ENCODE results near the gene CAMK1. TPM values are rescaled to one million over a fixed set of nuclear protein-coding genes. Genes with fewer than 3 reads are reported as not detected.

CAMK1 gene
- total RNA-seq, 1 experiment from 2014 or later, result 2.0 TPM

DNA sequence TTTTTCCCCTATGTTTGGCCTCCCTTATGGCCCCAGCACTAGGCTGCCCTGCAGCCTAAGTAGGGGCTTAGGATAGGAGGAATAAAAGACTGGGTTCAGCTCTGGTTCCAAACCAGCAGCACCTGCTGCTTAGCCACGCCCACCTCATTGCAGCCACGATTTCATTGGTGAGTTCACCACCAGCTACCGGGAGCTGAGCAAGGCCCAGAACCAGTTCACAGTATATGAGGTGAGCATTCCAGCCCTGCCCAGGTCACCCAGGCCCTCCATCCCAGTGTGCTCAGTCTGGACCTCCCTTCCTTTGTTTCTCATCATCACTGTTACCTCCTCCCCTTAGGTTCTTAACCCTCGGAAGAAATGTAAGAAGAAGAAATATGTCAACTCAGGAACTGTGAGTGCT, 54.6 kb downstream of the CAMK1 start:
- Histone ChIP-seq H3F3A (ENCODE audit: insufficient read depth, low read depth) (no peaks in the 10 kb centered on the region), H3K79me2 (ENCODE audit: low read depth) (no peaks in the 10 kb centered on the region), H3K9me3 (ENCODE audit: insufficient read depth, low read depth) (no peaks in the 10 kb centered on the region), H3K4me1 (replicated peaks; ENCODE audit: insufficient read depth) (no peaks in the 10 kb centered on the region), H4K20me1 (ENCODE audit: insufficient read depth) (no peaks in the 10 kb centered on the region), H3K36me3 (ENCODE audit: low read depth) (no peaks in the 10 kb centered on the region), H3K9me2 (ENCODE audit: insufficient read depth) (no peaks in the 10 kb centered on the region), H3K27me3 (ENCODE audit: insufficient read depth, low read depth) (peaks cover 55% of the 10 kb centered on the region), H2AFZ (no peak overlapping the region), H3K4me2 (no peak overlapping the region), H3K27ac (no peak overlapping the region), H3K4me3 (no peak overlapping the region)
- no peak for DNase-seq
- intact Hi-C loops (cut with micrococcal nuclease; ENCODE audit: unreplicated experiment), result loop anchor here (10.0 kb wide), 2 partner anchors 230 to 1020 kb away; no protein-coding TSS in a partner anchor
- ChIA-PET CTCF (interaction anchor here (0.5 to 1.0 kb wide), 2 partner anchors 11 to 15 kb away, joined by 3 to 4 read pairs; no protein-coding TSS in a partner anchor), POLR2A (ENCODE audit: unreplicated experiment) (no interaction called here)
- TF ChIP-seq EZH2 (IDR thresholded peaks at IDR 0.05; ENCODE audit: low read depth), result no peak
- TF ChIP-seq, protein P1, sequence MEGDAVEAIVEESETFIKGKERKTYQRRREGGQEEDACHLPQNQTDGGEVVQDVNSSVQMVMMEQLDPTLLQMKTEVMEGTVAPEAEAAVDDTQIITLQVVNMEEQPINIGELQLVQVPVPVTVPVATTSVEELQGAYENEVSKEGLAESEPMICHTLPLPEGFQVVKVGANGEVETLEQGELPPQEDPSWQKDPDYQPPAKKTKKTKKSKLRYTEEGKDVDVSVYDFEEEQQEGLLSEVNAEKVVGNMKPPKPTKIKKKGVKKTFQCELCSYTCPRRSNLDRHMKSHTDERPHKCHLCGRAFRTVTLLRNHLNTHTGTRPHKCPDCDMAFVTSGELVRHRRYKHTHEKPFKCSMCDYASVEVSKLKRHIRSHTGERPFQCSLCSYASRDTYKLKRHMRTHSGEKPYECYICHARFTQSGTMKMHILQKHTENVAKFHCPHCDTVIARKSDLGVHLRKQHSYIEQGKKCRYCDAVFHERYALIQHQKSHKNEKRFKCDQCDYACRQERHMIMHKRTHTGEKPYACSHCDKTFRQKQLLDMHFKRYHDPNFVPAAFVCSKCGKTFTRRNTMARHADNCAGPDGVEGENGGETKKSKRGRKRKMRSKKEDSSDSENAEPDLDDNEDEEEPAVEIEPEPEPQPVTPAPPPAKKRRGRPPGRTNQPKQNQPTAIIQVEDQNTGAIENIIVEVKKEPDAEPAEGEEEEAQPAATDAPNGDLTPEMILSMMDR (conservative IDR thresholded peaks at IDR 0.05), result no peak
- BruUV-seq (replicated peaks), result no TSS peak

DNA sequence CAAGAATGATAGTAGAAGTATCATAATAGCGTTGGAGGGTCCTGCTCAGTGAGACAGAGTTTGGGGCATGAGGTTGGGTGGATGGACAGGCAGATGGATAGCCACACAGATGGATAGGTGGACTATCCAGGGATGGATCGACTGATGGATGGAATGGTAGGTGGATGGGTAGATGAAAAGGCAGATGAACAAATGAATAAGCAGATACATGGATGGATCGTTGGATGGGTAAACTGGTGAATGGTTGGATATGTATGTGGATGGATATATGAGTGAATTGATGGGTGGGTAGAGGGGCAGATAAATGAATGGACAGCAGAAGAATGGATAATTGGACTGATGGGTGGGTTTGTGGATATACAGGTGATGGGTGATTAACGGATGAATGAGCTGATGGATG, 56.6 kb downstream of the CAMK1 start:
- Histone ChIP-seq H3K36me3 (ENCODE audit: low read depth) (no peaks in the 10 kb centered on the region), H4K20me1 (ENCODE audit: insufficient read depth) (no peaks in the 10 kb centered on the region), H3F3A (ENCODE audit: insufficient read depth, low read depth) (no peaks in the 10 kb centered on the region), H3K9me2 (ENCODE audit: insufficient read depth) (no peaks in the 10 kb centered on the region), H2AFZ (no peak overlapping the region), H3K79me2 (ENCODE audit: low read depth) (no peaks in the 10 kb centered on the region), H3K4me1 (replicated peaks; ENCODE audit: insufficient read depth) (no peaks in the 10 kb centered on the region), H3K27me3 (ENCODE audit: insufficient read depth, low read depth) (peaks cover 49% of the 10 kb centered on the region), H3K4me2 (no peak overlapping the region), H3K4me3 (no peak overlapping the region), H3K27ac (no peak overlapping the region), H3K9me3 (ENCODE audit: insufficient read depth, low read depth) (no peaks in the 10 kb centered on the region)
- no TSS peak for BruUV-seq (replicated peaks)
- intact Hi-C loops (cut with micrococcal nuclease; ENCODE audit: unreplicated experiment), result loop anchor here (10.0 kb wide), 2 partner anchors 232 to 1022 kb away; no protein-coding TSS in a partner anchor
- no peak for DNase-seq
- POLR2A ChIA-PET (ENCODE audit: unreplicated experiment), result no interaction called here
- CTCF ChIA-PET, result no interaction called here
- TF ChIP-seq, protein P1 (conservative IDR thresholded peaks at IDR 0.05), result no peak
- no peak for TF ChIP-seq EZH2 (IDR thresholded peaks at IDR 0.05; ENCODE audit: low read depth)

DNA sequence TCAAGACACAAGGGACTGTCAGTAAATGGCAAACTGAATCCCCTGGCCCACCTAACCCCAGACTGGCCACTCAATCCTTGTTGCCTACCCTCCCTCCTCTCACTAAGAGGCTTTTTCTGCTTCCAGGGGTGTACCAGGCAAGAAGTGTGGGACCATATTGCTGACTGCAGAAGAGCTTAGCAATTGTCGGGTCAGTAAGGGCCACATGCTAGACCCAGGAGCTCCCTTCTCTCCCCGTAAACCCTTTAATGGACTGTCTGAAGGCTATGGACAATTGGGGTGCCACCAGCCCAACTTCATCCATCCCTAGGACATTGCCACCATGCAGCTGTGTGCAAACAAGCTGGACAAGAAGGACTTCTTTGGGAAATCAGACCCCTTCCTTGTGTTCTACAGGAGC, 57.3 kb downstream of the CAMK1 start:
- Histone ChIP-seq H3K4me3 (no peak overlapping the region), H3K4me2 (no peak overlapping the region), H3K27ac (no peak overlapping the region), H3K9me2 (ENCODE audit: insufficient read depth) (no peaks in the 10 kb centered on the region), H3K9me3 (ENCODE audit: insufficient read depth, low read depth) (no peaks in the 10 kb centered on the region), H4K20me1 (ENCODE audit: insufficient read depth) (no peaks in the 10 kb centered on the region), H2AFZ (no peak overlapping the region), H3K79me2 (ENCODE audit: low read depth) (no peaks in the 10 kb centered on the region), H3K27me3 (ENCODE audit: insufficient read depth, low read depth) (peaks cover 44% of the 10 kb centered on the region), H3K36me3 (ENCODE audit: low read depth) (no peaks in the 10 kb centered on the region), H3K4me1 (replicated peaks; ENCODE audit: insufficient read depth) (no peaks in the 10 kb centered on the region), H3F3A (ENCODE audit: insufficient read depth, low read depth) (no peaks in the 10 kb centered on the region)
- intact Hi-C loops (cut with micrococcal nuclease; ENCODE audit: unreplicated experiment), result loop anchor here (10.0 kb wide), 2 partner anchors 232 to 1022 kb away; no protein-coding TSS in a partner anchor
- POLR2A ChIA-PET (ENCODE audit: unreplicated experiment), result no interaction called here
- TF ChIP-seq, protein P1 (conservative IDR thresholded peaks at IDR 0.05), result no peak
- TF ChIP-seq EZH2 (IDR thresholded peaks at IDR 0.05; ENCODE audit: low read depth), result peak; percentile 65; the same call in 1 of the 2 replicates
- CTCF ChIA-PET, result no interaction called here
- DNase-seq, result no peak
- BruUV-seq (replicated peaks), result no TSS peak

Data from PC-9 (cell line).